Ascending aorta (tissue), 2 donors: ENCODE data around the gene RAB33B. TPM values are rescaled to one million over a fixed set of nuclear protein-coding genes. Genes with fewer than 3 reads are reported as not detected.

ENCODE experiments used
- DNase-seq, 2 donors: peaks; one replicate each; pipeline ENCODE4 v3.0.0-alpha.2; 2019; ENCODE audit warnings: low spot score in 2 of 2
- H3K27ac ChIP-seq, 2 donors: fragments of 200-600 bp; sonication (generic); one replicate each; pipeline ENCODE4 v1.5.1; 2016 to 2017; ENCODE audit warnings: mild to moderate bottlenecking in 1 of 2
- H3K27me3 ChIP-seq: fragments of 200-600 bp; sonication (generic); one replicate; pipeline ENCODE4 v1.5.1; 2017
- H3K36me3 ChIP-seq, 2 donors: fragments of 200-600 bp; sonication (generic); one replicate each; pipeline ENCODE4 v1.5.1; 2016
- H3K4me1 ChIP-seq, 2 donors: fragments of 200-600 bp; sonication (generic); one replicate each; pipeline ENCODE4 v1.5.1; 2016 to 2017; ENCODE audit warnings: mild to moderate bottlenecking in 1 of 2
- H3K4me3 ChIP-seq, 2 donors: fragments of 200-600 bp; sonication (generic); one replicate each; pipeline ENCODE4 v1.5.1; 2016 to 2017; ENCODE audit warnings: mild to moderate bottlenecking in 1 of 2
- H3K9me3 ChIP-seq, 2 donors: fragments of 200-600 bp; sonication (generic); one replicate each; pipeline ENCODE4 v1.5.1; 2016
- CTCF ChIP-seq, 3 experiments: fragments of 200-600 bp in 2 of 3; fragments of 450-650 bp in 1 of 3; sonication (generic) in 2 of 3; IDR thresholded peaks; one replicate each; pipeline ENCODE4 v1.5.1; 2016 to 2019; ENCODE audit warnings: antibody characterized with exemption in 3 of 3, mild to moderate bottlenecking in 1 of 3, moderate library complexity in 1 of 3
- intact Hi-C: fragments of 100-400 bp; cut with DNase I; formaldehyde crosslinking; loops from one replicate; pipeline ENCODE4 v1.15.1; 2023
- total RNA-seq: library from RNA; depleted of rRNA; stranded (reverse); fragments of >200 nt; gene quantifications from one replicate; pipeline ENCODE4 v1.1.0, GENCODE V29; 2016

RAB33B gene
- total RNA-seq, 1 donor from 2014 or later = 4.5 TPM

DNA sequence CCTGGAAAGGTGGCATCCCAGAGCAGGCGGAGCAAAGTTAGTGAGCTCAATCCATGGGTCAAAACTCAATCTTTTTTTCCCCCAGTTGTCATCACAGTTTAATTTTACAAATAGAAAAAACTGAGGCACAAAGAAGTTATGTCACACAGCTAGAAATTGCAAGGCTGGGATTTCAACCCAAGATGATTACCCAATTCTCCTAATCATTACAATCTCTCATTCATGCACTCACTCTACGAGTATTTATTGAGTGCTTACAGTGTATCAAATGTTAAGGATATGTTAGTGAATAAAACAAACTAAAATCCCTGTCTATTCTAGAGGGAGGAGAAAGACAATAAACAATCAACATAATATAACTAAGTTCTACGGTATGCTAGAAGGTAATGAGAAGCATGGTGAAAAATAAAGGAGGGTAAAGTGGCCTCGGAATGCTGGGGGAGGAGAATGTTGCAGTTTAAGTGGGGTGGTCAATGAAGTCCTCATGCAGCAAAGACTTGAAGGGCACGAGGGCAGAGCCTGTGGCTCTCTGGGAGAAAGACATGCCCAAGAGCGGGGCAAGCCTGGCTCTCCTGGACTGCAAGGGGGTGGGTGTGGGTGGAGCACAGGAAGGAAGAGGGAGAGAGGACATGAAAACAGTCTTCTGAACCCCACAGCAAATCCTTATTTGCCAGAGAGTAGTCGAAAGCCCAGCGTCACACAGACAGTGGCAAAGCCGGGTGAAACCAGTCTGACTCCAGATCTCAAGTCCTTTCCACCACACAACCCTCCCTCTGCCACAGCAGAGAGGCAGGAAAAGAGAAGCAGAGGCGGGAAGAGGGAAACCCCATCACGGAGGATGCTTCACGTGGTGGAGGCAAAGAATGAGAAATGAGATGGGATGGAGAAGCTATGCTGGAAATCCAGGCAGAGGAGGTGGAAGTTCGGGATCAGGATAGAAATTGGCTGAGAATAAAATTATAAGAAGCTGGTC lies 48.3 kb downstream of the RAB33B start:
- intact Hi-C loops = no loop called here

DNA sequence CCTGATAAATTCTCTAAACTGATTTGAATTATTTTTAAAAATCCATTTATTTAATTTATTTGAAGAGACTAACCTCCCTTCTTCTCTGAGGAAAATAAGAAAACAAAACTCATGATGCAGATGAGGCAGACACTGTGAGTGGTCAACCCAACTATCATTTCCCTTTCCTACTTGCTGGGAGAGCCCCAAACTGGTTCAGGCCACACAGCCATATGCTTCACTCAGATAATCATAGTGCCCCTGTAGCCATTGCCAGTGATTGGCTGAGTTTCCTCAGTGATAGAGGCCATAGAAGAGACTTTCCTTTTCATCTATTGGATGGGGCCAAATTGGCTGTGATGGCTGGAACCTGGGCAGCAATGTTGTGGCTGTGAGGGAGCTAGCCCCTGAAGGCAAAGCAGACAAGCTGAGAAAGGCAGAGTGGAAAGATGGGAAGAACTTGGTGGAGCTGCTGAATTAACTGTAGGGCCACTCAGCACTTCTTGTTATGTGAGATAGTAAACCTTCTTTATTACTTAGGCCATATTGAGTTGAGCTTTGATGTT lies 49.8 kb downstream of the RAB33B start:
- intact Hi-C loops = no loop called here
- Histone ChIP-seq H3K27ac (no peak overlapping the region), H3K36me3 (peaks cover 15 to 37% of the 10 kb centered on the region in 2 donors), H3K27me3 (no peaks in the 10 kb centered on the region), H3K4me3 (no peak overlapping the region), H3K4me1 (no peaks in the 10 kb centered on the region), H3K9me3 (no peaks in the 10 kb centered on the region)
- TF ChIP-seq CTCF (IDR thresholded peaks at IDR 0.05) = no peak
- no peak for DNase-seq

More for the DNA sequence above, 48.3 kb downstream of the RAB33B start:
- Histone ChIP-seq H3K4me3 (no peak overlapping the region), H3K4me1 (no peaks in the 10 kb centered on the region), H3K27ac (no peak overlapping the region), H3K27me3 (no peaks in the 10 kb centered on the region), H3K9me3 (no peaks in the 10 kb centered on the region), H3K36me3 (peaks cover 11 to 27% of the 10 kb centered on the region in 2 donors)
- no peak for DNase-seq
- TF ChIP-seq CTCF (IDR thresholded peaks at IDR 0.05) = no peak

DNA sequence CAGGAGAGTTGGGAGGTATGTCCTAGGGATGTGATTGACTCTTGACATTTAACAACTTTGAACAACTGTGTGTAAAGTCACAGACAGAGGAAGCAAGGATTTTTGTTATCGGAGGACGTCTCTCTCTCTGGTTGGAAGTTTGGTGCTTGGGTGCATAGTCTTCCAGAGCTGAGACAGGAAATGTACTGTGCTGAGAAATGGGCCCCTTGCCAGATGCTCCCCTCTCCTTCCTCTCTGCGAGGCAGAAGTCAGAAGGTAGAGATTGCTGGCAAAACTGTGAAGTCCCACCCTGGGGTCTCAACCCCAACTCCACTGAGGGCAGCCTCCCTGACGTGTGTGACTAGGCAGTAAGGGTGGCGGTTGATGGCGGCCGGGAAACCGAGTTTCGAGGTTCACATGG lies 52.9 kb downstream of the RAB33B start:
- intact Hi-C loops = no loop called here
- Histone ChIP-seq H3K27me3 (no peaks in the 10 kb centered on the region), H3K4me3 (no peak overlapping the region), H3K36me3 (peaks cover 36 to 68% of the 10 kb centered on the region in 2 donors), H3K4me1 (no peaks in the 10 kb centered on the region), H3K9me3 (no peaks in the 10 kb centered on the region), H3K27ac (no peak overlapping the region)
- no peak for TF ChIP-seq CTCF (IDR thresholded peaks at IDR 0.05)
- DNase-seq = no peak

- H3K9me3 ChIP-seq = no peaks in the 10 kb centered on the region
- H3K4me1 ChIP-seq = no peaks in the 10 kb centered on the region
- H3K27ac ChIP-seq = no peak overlapping the region
- intact Hi-C loops = no loop called here
- no peaks in the 10 kb centered on the region for H3K27me3 ChIP-seq
- no peak for TF ChIP-seq CTCF (IDR thresholded peaks at IDR 0.05)
- peaks cover 41 to 82% of the 10 kb centered on the region in 2 donors for H3K36me3 ChIP-seq
- H3K4me3 ChIP-seq = no peak overlapping the region
- no peak for DNase-seq
Observed at GRCh38 chr4:139508581-139509237, 54.8 kb downstream of the RAB33B start.

DNA sequence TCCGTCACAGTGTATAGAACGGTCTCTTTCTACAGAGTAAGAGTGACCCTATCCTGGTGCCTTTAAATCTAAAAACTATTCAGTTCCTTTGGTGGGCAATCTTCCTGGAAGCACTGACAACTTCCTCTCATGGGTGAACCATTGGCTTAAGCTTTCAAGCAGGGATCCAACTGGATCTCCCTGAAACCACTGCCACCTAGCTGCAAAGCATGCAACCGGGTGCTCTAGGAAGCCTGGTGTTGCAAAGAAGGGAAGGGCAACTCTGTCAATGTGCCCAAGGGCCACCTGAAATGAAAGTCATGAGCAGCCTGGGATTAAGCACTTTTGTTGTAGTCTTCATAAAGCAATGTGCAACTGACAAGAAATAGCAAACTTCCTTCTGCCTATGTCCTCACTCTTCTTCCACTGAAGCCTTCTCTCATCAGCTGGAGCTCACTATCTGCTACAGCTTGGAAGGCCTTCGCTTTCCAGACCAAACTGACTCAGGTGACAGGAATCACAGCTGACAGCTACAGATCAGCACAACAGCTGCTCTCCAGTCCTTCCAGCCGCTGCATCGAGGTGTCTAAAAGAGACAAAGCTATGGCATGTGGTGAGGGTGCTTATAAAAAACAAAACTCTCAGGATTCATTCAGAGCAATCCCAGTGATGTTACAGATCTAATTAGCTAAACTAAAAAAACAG lies 55.9 kb downstream of the RAB33B start:
- intact Hi-C loops = no loop called here
- H3K36me3 ChIP-seq = peaks cover 43 to 83% of the 10 kb centered on the region in 2 donors

More for the DNA sequence above, 55.9 kb downstream of the RAB33B start:
- DNase-seq = no peak
- Histone ChIP-seq H3K27ac (no peak overlapping the region), H3K4me1 (no peaks in the 10 kb centered on the region), H3K4me3 (no peak overlapping the region), H3K27me3 (no peaks in the 10 kb centered on the region), H3K9me3 (no peaks in the 10 kb centered on the region)
- peak in 1 of 3 experiments; percentile 28 for TF ChIP-seq CTCF (IDR thresholded peaks at IDR 0.05)
